ENCODE results near the gene ZDHHC11. TPM values are rescaled to one million over a fixed set of nuclear protein-coding genes. Genes with fewer than 3 reads are reported as not detected.

The ZDHHC11 gene
- polyA plus RNA-seq, 1 donor (not counting 4 experiments of a cell fraction or from before 2014, with no cell fraction given) = 0.33 TPM

- DNase-seq (ENCODE audit: low read depth, low spot score) (no peak), FAIRE-seq (no peak)
- Histone ChIP-seq H4K20me1 (ENCODE audit: control insufficient read depth, extremely low read depth, insufficient read depth, low read length) (no peaks in the 10 kb centered on the region), H3K9me1 (ENCODE audit: control insufficient read depth, extremely low read depth, insufficient read depth, low read length) (no peaks in the 10 kb centered on the region), H3K4me2 (ENCODE audit: control insufficient read depth, extremely low read depth, insufficient read depth, low read depth, low read length) (no peak overlapping the region), H3K9ac (ENCODE audit: control insufficient read depth, extremely low read depth, insufficient read depth, low read length) (no peak overlapping the region), H2AFZ (ENCODE audit: control insufficient read depth, low read length) (no peak overlapping the region), H3K27ac (ENCODE audit: control insufficient read depth, insufficient read depth, low read length) (no peak overlapping the region), H3K36me3 (ENCODE audit: control insufficient read depth in 2 of 2, extremely low read depth in 1 of 2, insufficient read depth in 2 of 2, low read length in 2 of 2) (no peaks in the 10 kb centered on the region), H3K79me2 (ENCODE audit: control insufficient read depth, insufficient read depth, low read length) (no peaks in the 10 kb centered on the region), H3K4me1 (ENCODE audit: control insufficient read depth, extremely low read depth, insufficient read depth, low read length) (no peaks in the 10 kb centered on the region), H3K4me3 (ENCODE audit: control insufficient read depth in 2 of 3, extremely low read depth in 1 of 3, insufficient read depth in 2 of 3, low read depth in 1 of 3, low read length in 3 of 3) (no peak overlapping the region), H3K27me3 (ENCODE audit: control insufficient read depth, extremely low read depth, insufficient read depth, low read length) (peaks cover 41% of the 10 kb centered on the region), H3K9me3 (ENCODE audit: control insufficient read depth, low read depth, low read length) (no peaks in the 10 kb centered on the region)
- dilution Hi-C loops (cut with MboI; ENCODE audit: extremely low pct_ligation_motif_present, low sequenced_read_pairs) = no loop called here
- no peak for TF ChIP-seq CTCF (optimal IDR thresholded peaks at IDR 0.05 in 1 of 3, IDR thresholded peaks at IDR 0.05 in 1 of 3, conservative IDR thresholded peaks at IDR 0.05 in 1 of 3; ENCODE audit: extremely low read depth in 1 of 3, insufficient read depth in 2 of 3, low read length in 3 of 3)
- no peak for TF ChIP-seq EZH2 (IDR thresholded peaks at IDR 0.05; ENCODE audit: low read length)
Observed at GRCh38 chr5:852431-853401, 1.9 kb upstream of the ZDHHC11 start.

GRCh38 chr5:852018-852417 lies 1.2 kb upstream of the ZDHHC11 start:
- no peak for FAIRE-seq
- dilution Hi-C loops (cut with MboI; ENCODE audit: extremely low pct_ligation_motif_present, low sequenced_read_pairs) = no loop called here
- H2AFZ ChIP-seq (ENCODE audit: control insufficient read depth, low read length) = no peak overlapping the region

More at GRCh38 chr5:852018-852417, 1.2 kb upstream of the ZDHHC11 start:
- Histone ChIP-seq H3K27ac (ENCODE audit: control insufficient read depth, insufficient read depth, low read length) (no peak overlapping the region), H3K4me2 (ENCODE audit: control insufficient read depth, extremely low read depth, insufficient read depth, low read depth, low read length) (no peak overlapping the region), H3K79me2 (ENCODE audit: control insufficient read depth, insufficient read depth, low read length) (no peaks in the 10 kb centered on the region), H3K4me1 (ENCODE audit: control insufficient read depth, extremely low read depth, insufficient read depth, low read length) (no peaks in the 10 kb centered on the region), H4K20me1 (ENCODE audit: control insufficient read depth, extremely low read depth, insufficient read depth, low read length) (no peaks in the 10 kb centered on the region), H3K9ac (ENCODE audit: control insufficient read depth, extremely low read depth, insufficient read depth, low read length) (no peak overlapping the region), H3K4me3 (ENCODE audit: control insufficient read depth in 2 of 3, extremely low read depth in 1 of 3, insufficient read depth in 2 of 3, low read depth in 1 of 3, low read length in 3 of 3) (no peak overlapping the region), H3K36me3 (ENCODE audit: control insufficient read depth in 2 of 2, extremely low read depth in 1 of 2, insufficient read depth in 2 of 2, low read length in 2 of 2) (no peaks in the 10 kb centered on the region), H3K9me3 (ENCODE audit: control insufficient read depth, low read depth, low read length) (no peaks in the 10 kb centered on the region), H3K27me3 (ENCODE audit: control insufficient read depth, extremely low read depth, insufficient read depth, low read length) (peaks cover 41% of the 10 kb centered on the region), H3K9me1 (ENCODE audit: control insufficient read depth, extremely low read depth, insufficient read depth, low read length) (no peaks in the 10 kb centered on the region)
- TF ChIP-seq CTCF (optimal IDR thresholded peaks at IDR 0.05 in 1 of 3, IDR thresholded peaks at IDR 0.05 in 1 of 3, conservative IDR thresholded peaks at IDR 0.05 in 1 of 3; ENCODE audit: extremely low read depth in 1 of 3, insufficient read depth in 2 of 3, low read length in 3 of 3) = no peak
- no peak for DNase-seq (ENCODE audit: low read depth, low spot score)

Data from keratinocyte (primary cell).